Endothelial cell (in vitro differentiated cells): Measurements from ENCODE around the gene SVEP1. TPM values are rescaled to one million over a fixed set of nuclear protein-coding genes. Genes with fewer than 3 reads are reported as not detected.

Experiments
- DNase-seq: peaks from one replicate; pipeline ENCODE4 v3.0.0; 2021; ENCODE audit warnings: low spot score
- H3K27ac Mint-ChIP-seq: one replicate; pipeline ENCODE4 v1.8.0; 2021; ENCODE audit warnings: mixed read lengths, inconsistent platforms; ENCODE audit not compliant: unreplicated experiment
- H3K27me3 Mint-ChIP-seq: one replicate; pipeline ENCODE4 v1.8.0; 2021; ENCODE audit warnings: mild to moderate bottlenecking, moderate library complexity, mixed read lengths, inconsistent platforms; ENCODE audit not compliant: unreplicated experiment
- H3K36me3 Mint-ChIP-seq: one replicate; pipeline ENCODE4 v1.8.0; 2021; ENCODE audit warnings: mild to moderate bottlenecking, low read depth, mixed read lengths, inconsistent platforms; ENCODE audit not compliant: unreplicated experiment
- H3K4me1 Mint-ChIP-seq: one replicate; pipeline ENCODE4 v1.8.0; 2021; ENCODE audit warnings: mild to moderate bottlenecking, mixed read lengths, inconsistent platforms; ENCODE audit not compliant: unreplicated experiment
- H3K4me3 Mint-ChIP-seq: one replicate; pipeline ENCODE4 v1.8.0; 2021; ENCODE audit warnings: mild to moderate bottlenecking, mixed read lengths, inconsistent platforms; ENCODE audit not compliant: unreplicated experiment
- H3K9me3 Mint-ChIP-seq: one replicate; pipeline ENCODE4 v1.8.0; 2021; ENCODE audit warnings: mixed read lengths, inconsistent platforms; ENCODE audit not compliant: unreplicated experiment
- total RNA-seq: library from RNA; stranded (reverse); fragmentation: NEBNext Ultra II Directional; extraction: Animal tissue kit (Norgen Biotek cat#: 25700); gene quantifications from one replicate; pipeline ENCODE4 v1.2.1, GENCODE V29; 2021; ENCODE audit not compliant: unreplicated experiment
- TF ChIP-seq, protein P1 (sequence below): fragments of 200-600 bp; sonication (generic); IDR thresholded peaks from one replicate; pipeline ENCODE4 v1.5.0; 2021; ENCODE audit warnings: antibody characterized with exemption; ENCODE audit not compliant: unreplicated experiment

The SVEP1 gene
- total RNA-seq, 1 donor from 2014 or later, result 0.08 TPM

GRCh38 chr9:110327716-110328115, 251.8 kb downstream of the SVEP1 start:
- DNase-seq, result no peak
- Mint-ChIP-seq H3K36me3 (no peaks in the 10 kb centered on the region), H3K4me3 (no peak overlapping the region), H3K27ac (no peak overlapping the region), H3K4me1 (no peaks in the 10 kb centered on the region), H3K9me3 (no peaks in the 10 kb centered on the region), H3K27me3 (no peaks in the 10 kb centered on the region)
- TF ChIP-seq, protein P1, sequence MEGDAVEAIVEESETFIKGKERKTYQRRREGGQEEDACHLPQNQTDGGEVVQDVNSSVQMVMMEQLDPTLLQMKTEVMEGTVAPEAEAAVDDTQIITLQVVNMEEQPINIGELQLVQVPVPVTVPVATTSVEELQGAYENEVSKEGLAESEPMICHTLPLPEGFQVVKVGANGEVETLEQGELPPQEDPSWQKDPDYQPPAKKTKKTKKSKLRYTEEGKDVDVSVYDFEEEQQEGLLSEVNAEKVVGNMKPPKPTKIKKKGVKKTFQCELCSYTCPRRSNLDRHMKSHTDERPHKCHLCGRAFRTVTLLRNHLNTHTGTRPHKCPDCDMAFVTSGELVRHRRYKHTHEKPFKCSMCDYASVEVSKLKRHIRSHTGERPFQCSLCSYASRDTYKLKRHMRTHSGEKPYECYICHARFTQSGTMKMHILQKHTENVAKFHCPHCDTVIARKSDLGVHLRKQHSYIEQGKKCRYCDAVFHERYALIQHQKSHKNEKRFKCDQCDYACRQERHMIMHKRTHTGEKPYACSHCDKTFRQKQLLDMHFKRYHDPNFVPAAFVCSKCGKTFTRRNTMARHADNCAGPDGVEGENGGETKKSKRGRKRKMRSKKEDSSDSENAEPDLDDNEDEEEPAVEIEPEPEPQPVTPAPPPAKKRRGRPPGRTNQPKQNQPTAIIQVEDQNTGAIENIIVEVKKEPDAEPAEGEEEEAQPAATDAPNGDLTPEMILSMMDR, result no peak

GRCh38 chr9:110323818-110324217, 255.7 kb downstream of the SVEP1 start:
- Mint-ChIP-seq H3K27me3 (no peaks in the 10 kb centered on the region), H3K36me3 (no peaks in the 10 kb centered on the region), H3K9me3 (no peaks in the 10 kb centered on the region), H3K4me1 (peaks cover 3% of the 10 kb centered on the region), H3K27ac (no peak overlapping the region), H3K4me3 (no peak overlapping the region)
- TF ChIP-seq, protein P1, result no peak
- DNase-seq, result no peak

DNA sequence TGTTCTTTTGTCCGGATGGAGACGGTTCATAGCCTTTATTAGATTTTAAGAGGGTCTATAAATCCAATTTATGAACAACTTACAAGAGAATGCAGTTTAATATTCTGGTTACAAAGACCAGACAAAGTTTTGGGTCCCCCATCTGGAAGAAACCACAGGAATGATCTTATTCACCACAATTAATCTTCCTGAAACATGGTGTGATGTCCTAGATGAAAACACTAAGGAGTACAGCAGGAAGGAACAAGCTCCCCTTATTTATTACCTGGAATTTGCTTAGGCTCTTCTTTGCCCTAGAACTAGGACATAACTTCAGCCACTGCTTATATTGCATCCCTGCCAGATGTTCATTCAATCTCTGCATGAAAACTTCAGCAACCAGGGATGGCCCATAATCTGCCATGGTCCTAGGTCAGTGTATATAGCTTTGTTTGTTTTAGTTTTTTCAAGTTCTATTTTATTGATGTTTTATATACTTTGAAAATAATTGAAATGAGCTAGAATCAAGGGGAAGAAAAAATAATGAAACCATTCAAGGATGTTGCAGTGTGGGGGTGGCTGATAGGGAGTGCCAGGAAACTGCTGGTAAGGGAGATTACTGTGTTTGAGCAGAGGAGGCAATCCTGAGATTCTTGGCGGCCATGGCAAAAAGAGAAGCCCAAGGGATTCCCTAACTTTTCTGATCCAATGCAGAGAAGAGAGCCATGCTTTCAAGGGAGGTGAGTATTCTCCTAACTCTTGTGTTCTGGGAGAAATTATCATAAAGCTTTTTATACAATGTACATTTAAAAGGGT, 258.7 kb downstream of the SVEP1 start:
- Mint-ChIP-seq H3K4me1 (peaks cover 3% of the 10 kb centered on the region), H3K4me3 (no peak overlapping the region), H3K27me3 (no peaks in the 10 kb centered on the region), H3K36me3 (no peaks in the 10 kb centered on the region), H3K27ac (peak overlapping the region; percentile 62), H3K9me3 (no peaks in the 10 kb centered on the region)
- TF ChIP-seq, protein P1, result no peak
- DNase-seq, result peak; percentile 18

GRCh38 chr9:110319781-110320492, 259.6 kb downstream of the SVEP1 start:
- H3K4me3 Mint-ChIP-seq, result no peak overlapping the region
- no peaks in the 10 kb centered on the region for H3K9me3 Mint-ChIP-seq
- H3K27ac Mint-ChIP-seq, result no peak overlapping the region
- DNase-seq, result no peak
- H3K4me1 Mint-ChIP-seq, result peaks cover 3% of the 10 kb centered on the region
- H3K27me3 Mint-ChIP-seq, result no peaks in the 10 kb centered on the region
- H3K36me3 Mint-ChIP-seq, result no peaks in the 10 kb centered on the region
- TF ChIP-seq, protein P1, result no peak

DNA sequence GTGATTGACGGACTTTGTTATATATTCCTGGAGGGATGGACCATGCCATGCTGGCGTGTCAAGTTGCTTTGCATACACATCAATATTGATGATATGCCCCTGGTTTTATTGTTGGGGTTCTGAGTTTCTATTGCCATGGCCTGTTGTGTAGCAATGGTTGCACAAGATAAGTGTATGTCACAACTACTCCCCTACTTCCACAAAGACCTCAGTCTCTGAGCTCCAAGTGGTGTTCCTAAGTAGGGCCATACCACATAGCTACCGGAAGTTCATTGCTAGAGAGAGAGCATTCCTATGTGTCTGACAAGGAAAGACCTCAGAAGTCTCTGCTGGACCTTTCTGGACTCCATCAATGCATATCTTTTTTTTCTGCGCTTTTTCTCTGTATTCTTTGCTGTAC, 261.6 kb downstream of the SVEP1 start:
- H3K9me3 Mint-ChIP-seq, result no peaks in the 10 kb centered on the region
- H3K36me3 Mint-ChIP-seq, result no peaks in the 10 kb centered on the region
- no peak overlapping the region for H3K27ac Mint-ChIP-seq
- no peak overlapping the region for H3K4me3 Mint-ChIP-seq
- peaks cover 3% of the 10 kb centered on the region for H3K4me1 Mint-ChIP-seq
- H3K27me3 Mint-ChIP-seq, result no peaks in the 10 kb centered on the region
- no peak for DNase-seq
- TF ChIP-seq, protein P1, result no peak
